Gastrocnemius medialis (tissue), 4 donors: ENCODE results near the gene ZNF451. TPM values are rescaled to one million over a fixed set of nuclear protein-coding genes. Genes with fewer than 3 reads are reported as not detected.

Experiments
- ATAC-seq, 2 donors: fragments of 150-250 bp; one replicate each; pipeline ENCODE4 v1.9.1; 2016
- DNase-seq, 2 donors: peaks; one replicate each; pipeline ENCODE4 v3.0.0-alpha.2; 2019
- H3K27ac ChIP-seq, 4 donors: fragments of 200-600 bp; sonication (generic); 1 replicate in 1 of 4; 2 replicates in 3 of 4; pipeline ENCODE4 v1.5.1; 2016 to 2018; ENCODE audit warnings: mild to moderate bottlenecking in 2 of 4, moderate library complexity in 1 of 4
- H3K27me3 ChIP-seq, 3 donors: fragments of 200-600 bp; sonication (generic) in 2 of 3; 1 replicate in 1 of 3; 2 replicates in 2 of 3; pipeline versions ENCODE4 v1.5.1 to v1.6.0; 2016 to 2019; ENCODE audit warnings: mild to moderate bottlenecking in 1 of 3, moderate library complexity in 1 of 3
- H3K36me3 ChIP-seq, 2 donors: fragments of 200-600 bp; sonication (generic) in 1 of 2; one replicate each; pipeline ENCODE4 v1.5.1; 2017 to 2018
- H3K4me1 ChIP-seq, 2 donors: fragments of 200-600 bp; sonication (generic) in 1 of 2; one replicate each; pipeline ENCODE4 v1.5.1; 2016 to 2017; ENCODE audit warnings: mild to moderate bottlenecking in 2 of 2
- H3K4me3 ChIP-seq, 4 donors: fragments of 200-600 bp; sonication (generic) in 3 of 4; 1 replicate in 1 of 4; 2 replicates in 3 of 4; pipeline ENCODE4 v1.5.1; 2016 to 2019; ENCODE audit warnings: mild to moderate bottlenecking in 2 of 4
- H3K9me3 ChIP-seq, 3 donors: fragments of 200-600 bp; sonication (generic) in 2 of 3; 1 replicate in 1 of 3; 2 replicates in 2 of 3; pipeline ENCODE4 v1.5.1; 2016 to 2019
- POLR2A ChIP-seq, 2 donors: fragments of 450-650 bp; IDR thresholded peaks; one replicate each; pipeline ENCODE4 v1.6.1; 2017; ENCODE audit warnings: antibody characterized with exemption in 2 of 2, mild to moderate bottlenecking in 2 of 2, moderate library complexity in 2 of 2
- in situ Hi-C, 4 donors: fragments of 200-750 bp; cut with MboI; loops; one replicate each; pipeline versions ENCODE4 v1.15.0 to v1.8.0; 2017; ENCODE audit warnings: low sequenced_read_pairs in 4 of 4
- intact Hi-C: fragments of 100-400 bp; cut with DNase I; formaldehyde crosslinking; loops from one replicate; pipeline ENCODE4 v1.15.1; 2023; ENCODE audit warnings: low total_unique reads
- total RNA-seq, 4 donors: library from RNA; depleted of rRNA; stranded (reverse); fragments of >200 nt; gene quantifications; one replicate each; pipeline versions ENCODE4 v1.1.0 to v1.2.3, GENCODE V29; 2016
- TF ChIP-seq, protein P1 (sequence below), 5 experiments: fragments of 450-650 bp in 3 of 5; fragments of 200-600 bp in 2 of 5; sonication (generic) in 2 of 5; IDR thresholded peaks in 4 of 5; conservative IDR thresholded peaks in 1 of 5; 1 replicate in 4 of 5; 2 replicates in 1 of 5; pipeline ENCODE4 v1.5.1; 2016 to 2019; ENCODE audit warnings: antibody characterized with exemption in 5 of 5, mild to moderate bottlenecking in 3 of 5, moderate library complexity in 3 of 5

ZNF451 gene
- total RNA-seq, 4 donors from 2014 or later, result 27.1 to 36.8 (median 28.0) TPM

- Histone ChIP-seq H3K9me3 (no peaks in the 10 kb centered on the region), H3K4me3 (no peak overlapping the region), H3K27me3 (no peaks in the 10 kb centered on the region), H3K36me3 (peaks cover 0 to 47% of the 10 kb centered on the region in 2 donors), H3K4me1 (no peaks in the 10 kb centered on the region), H3K27ac (no peak overlapping the region)
- ATAC-seq, result no peak
- in situ Hi-C loops, result loop anchor here in 1 of 4 donors (10.0 kb wide), 1 partner anchor 68 kb away; the partner anchor contains the start of gene ZNF451
- no peak for DNase-seq
- intact Hi-C loops, result no loop called here
- no peak for TF ChIP-seq POLR2A (IDR thresholded peaks at IDR 0.05)
- TF ChIP-seq, protein P1, sequence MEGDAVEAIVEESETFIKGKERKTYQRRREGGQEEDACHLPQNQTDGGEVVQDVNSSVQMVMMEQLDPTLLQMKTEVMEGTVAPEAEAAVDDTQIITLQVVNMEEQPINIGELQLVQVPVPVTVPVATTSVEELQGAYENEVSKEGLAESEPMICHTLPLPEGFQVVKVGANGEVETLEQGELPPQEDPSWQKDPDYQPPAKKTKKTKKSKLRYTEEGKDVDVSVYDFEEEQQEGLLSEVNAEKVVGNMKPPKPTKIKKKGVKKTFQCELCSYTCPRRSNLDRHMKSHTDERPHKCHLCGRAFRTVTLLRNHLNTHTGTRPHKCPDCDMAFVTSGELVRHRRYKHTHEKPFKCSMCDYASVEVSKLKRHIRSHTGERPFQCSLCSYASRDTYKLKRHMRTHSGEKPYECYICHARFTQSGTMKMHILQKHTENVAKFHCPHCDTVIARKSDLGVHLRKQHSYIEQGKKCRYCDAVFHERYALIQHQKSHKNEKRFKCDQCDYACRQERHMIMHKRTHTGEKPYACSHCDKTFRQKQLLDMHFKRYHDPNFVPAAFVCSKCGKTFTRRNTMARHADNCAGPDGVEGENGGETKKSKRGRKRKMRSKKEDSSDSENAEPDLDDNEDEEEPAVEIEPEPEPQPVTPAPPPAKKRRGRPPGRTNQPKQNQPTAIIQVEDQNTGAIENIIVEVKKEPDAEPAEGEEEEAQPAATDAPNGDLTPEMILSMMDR (IDR thresholded peaks at IDR 0.05 in 4 of 5, conservative IDR thresholded peaks at IDR 0.05 in 1 of 5), result no peak
These were observed 72.5 kb downstream of the ZNF451 start for GRCh38 chr6:57162516-57162915.

DNA sequence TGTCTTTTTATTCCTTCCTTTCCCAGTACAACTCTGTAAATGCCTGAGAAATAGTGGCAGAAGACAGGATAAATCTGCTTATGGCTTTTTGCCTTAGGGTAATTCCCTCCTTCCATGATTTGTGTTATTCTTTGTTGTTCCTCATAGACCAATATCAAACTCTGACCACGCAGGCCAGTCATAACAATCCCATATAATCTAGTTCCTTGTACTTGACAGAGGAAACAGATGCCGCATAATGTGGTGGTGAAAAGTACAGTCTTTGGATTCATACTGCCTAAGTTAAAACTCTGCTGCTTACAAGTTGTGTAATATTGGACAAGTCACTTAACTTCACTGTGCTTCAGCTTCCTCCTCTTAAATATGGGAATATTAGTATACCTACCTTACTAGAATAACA is 74.0 kb downstream of the ZNF451 start:
- in situ Hi-C loops, result loop anchor here in 1 of 4 donors (10.0 kb wide), 1 partner anchor 69 kb away; the partner anchor contains the start of gene ZNF451
- intact Hi-C loops, result no loop called here
- Histone ChIP-seq H3K27ac (no peak overlapping the region), H3K27me3 (no peaks in the 10 kb centered on the region), H3K4me1 (no peaks in the 10 kb centered on the region), H3K9me3 (no peaks in the 10 kb centered on the region), H3K36me3 (peaks cover 0 to 44% of the 10 kb centered on the region in 2 donors), H3K4me3 (no peak overlapping the region)
- TF ChIP-seq, protein P1 (IDR thresholded peaks at IDR 0.05 in 4 of 5, conservative IDR thresholded peaks at IDR 0.05 in 1 of 5), result no peak
- TF ChIP-seq POLR2A (IDR thresholded peaks at IDR 0.05), result no peak
- no peak for ATAC-seq
- no peak for DNase-seq

- intact Hi-C loops (no loop called here), in situ Hi-C loops (loop anchor here in 1 of 4 donors (10.0 kb wide), 1 partner anchor 70 kb away; the partner anchor contains the start of gene ZNF451)
- Histone ChIP-seq H3K27ac (no peak overlapping the region), H3K9me3 (no peaks in the 10 kb centered on the region), H3K36me3 (peaks cover 0 to 44% of the 10 kb centered on the region in 2 donors), H3K27me3 (no peaks in the 10 kb centered on the region), H3K4me1 (no peaks in the 10 kb centered on the region), H3K4me3 (no peak overlapping the region)
- ATAC-seq (no peak), DNase-seq (no peak)
- no peak for TF ChIP-seq POLR2A (IDR thresholded peaks at IDR 0.05)
- TF ChIP-seq, protein P1 (IDR thresholded peaks at IDR 0.05 in 4 of 5, conservative IDR thresholded peaks at IDR 0.05 in 1 of 5), result no peak
These were observed 75.1 kb downstream of the ZNF451 start for GRCh38 chr6:57165080-57165479.

DNA sequence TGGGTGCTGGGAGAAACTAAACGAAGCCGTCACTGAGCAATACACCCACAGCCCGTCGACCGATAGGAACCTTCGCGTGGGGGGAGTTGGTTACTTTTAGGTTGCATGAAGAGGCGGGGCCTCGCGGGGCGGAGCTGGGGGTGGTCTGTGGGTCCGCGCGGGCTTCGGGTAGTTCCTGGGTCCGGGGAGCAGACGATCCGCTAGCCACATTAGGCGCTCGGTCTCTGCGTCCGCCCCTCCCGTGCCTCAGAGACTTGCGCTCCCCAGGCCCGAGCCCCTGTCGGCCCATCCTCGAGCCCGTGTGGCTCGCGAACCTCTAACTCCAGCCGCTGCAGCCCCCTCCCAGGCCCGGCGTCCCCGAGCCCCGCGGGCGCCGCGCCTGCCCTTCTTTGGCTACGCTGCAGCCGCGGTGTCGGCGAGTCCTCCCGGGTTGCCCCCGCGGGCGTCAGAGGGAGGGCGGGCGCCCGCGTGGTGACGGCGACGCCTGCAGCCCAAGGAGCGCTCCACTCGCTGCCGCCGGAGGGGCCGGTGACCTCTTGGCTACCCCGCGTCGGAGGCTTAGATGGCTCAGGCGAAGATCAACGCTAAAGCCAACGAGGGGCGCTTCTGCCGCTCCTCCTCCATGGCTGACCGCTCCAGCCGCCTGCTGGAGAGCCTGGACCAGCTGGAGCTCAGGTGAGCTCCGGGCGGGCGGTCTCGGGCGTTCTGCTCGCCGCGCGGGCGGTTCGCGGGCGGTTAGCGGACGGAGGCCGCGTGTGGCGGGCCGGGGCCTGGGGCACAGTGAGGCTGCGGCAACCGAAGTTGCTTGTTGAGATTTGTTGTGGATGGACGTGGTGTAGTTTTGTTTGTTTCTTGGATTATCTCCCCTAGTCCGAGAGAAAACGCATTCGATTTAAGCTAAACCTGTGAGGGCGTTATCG is 82.4 kb downstream of the ZNF451 start, which contains the start of gene BAG2:
Gene BAG2, plus strand, starts transcription at position 191 of the 920 bp plus-strand sequence. Its CDS starts 372 bp downstream, at position 563.
- TF ChIP-seq, protein P1 (IDR thresholded peaks at IDR 0.05 in 4 of 5, conservative IDR thresholded peaks at IDR 0.05 in 1 of 5), result peak in 2 of 5 experiments; percentile 28 to 38
- peak; percentile 64 to 75 for TF ChIP-seq POLR2A (IDR thresholded peaks at IDR 0.05)

More for the DNA sequence above, 82.4 kb downstream of the ZNF451 start, which contains the start of gene BAG2:
- H3K4me1 ChIP-seq, result peaks cover 38 to 41% of the 10 kb centered on the region in 2 donors
- H3K27ac ChIP-seq, result peak within 1 kb of the TSS; percentile 90 to 95 (median 92)
- in situ Hi-C loops (loop anchor here in 1 of 4 donors (5.0 kb wide), 1 partner anchor 145 kb away; the partner anchor contains the start of gene PRIM2), intact Hi-C loops (loop anchor here (1.0 to 10.0 kb wide), 5 partner anchors 50 to 478 kb away; partner anchors contain the start of genes PRIM2, RAB23 and ZNF451)
- H3K27me3 ChIP-seq, result no peaks in the 10 kb centered on the region
- H3K36me3 ChIP-seq, result no peaks in the 10 kb centered on the region
- peak; percentile 68 to 88 for DNase-seq
- peak; percentile 88 to 90 for ATAC-seq
- H3K9me3 ChIP-seq, result no peaks in the 10 kb centered on the region
- H3K4me3 ChIP-seq, result peak within 1 kb of the TSS; percentile 79 to 88 (median 82)
